Neural progenitor cell (in vitro differentiated cells): ENCODE measurements around the gene ABCC8. TPM values are rescaled to one million over a fixed set of nuclear protein-coding genes. Genes with fewer than 3 reads are reported as not detected.
A peak's percentile ranks its signal among the peaks of the same experiment; 100 is the strongest.

Experiments
- DNase-seq: peaks from one replicate; pipeline ENCODE4 v3.0.0-alpha.2; 2016; ENCODE audit warnings: low spot score
- H2AFZ ChIP-seq: fragments of 200-600 bp; sonication (generic); replicated peaks from 2 replicates; pipeline ENCODE4 v1.6.1; 2016; ENCODE audit warnings: antibody characterized with exemption
- H3F3A ChIP-seq: fragments of 200-600 bp; sonication (generic); 2 replicates; pipeline ENCODE4 v1.6.1; 2016; ENCODE audit warnings: antibody characterized with exemption, low read depth
- H3K27ac ChIP-seq: fragments of 200-600 bp; sonication (generic); 2 replicates; pipeline ENCODE4 v1.5.1; 2016; ENCODE audit warnings: mild to moderate bottlenecking
- H3K27me3 ChIP-seq: fragments of 200-600 bp; sonication (generic); 2 replicates; pipeline ENCODE4 v1.6.1; 2016; ENCODE audit warnings: mild to moderate bottlenecking, moderate library complexity
- H3K36me3 ChIP-seq: fragments of 200-600 bp; sonication (generic); 2 replicates; pipeline ENCODE4 v1.5.1; 2016
- H3K4me1 ChIP-seq: fragments of 200-600 bp; sonication (generic); 2 replicates; pipeline ENCODE4 v1.6.1; 2016; ENCODE audit warnings: mixed run types
- H3K4me2 ChIP-seq: fragments of 200-600 bp; sonication (generic); 2 replicates; pipeline ENCODE4 v1.6.1; 2016
- H3K4me3 ChIP-seq: fragments of 200-600 bp; sonication (generic); 2 replicates; pipeline ENCODE4 v1.5.1; 2016
- H3K79me2 ChIP-seq: fragments of 200-600 bp; sonication (generic); 2 replicates; pipeline ENCODE4 v1.6.1; 2016; ENCODE audit warnings: low read depth
- H3K9ac ChIP-seq: fragments of 200-600 bp; sonication (generic); 2 replicates; pipeline ENCODE4 v1.6.1; 2016
- H3K9me3 ChIP-seq: fragments of 200-600 bp; sonication (generic); 2 replicates; pipeline ENCODE4 v1.5.1; 2016; ENCODE audit warnings: low read depth
- H4K20me1 ChIP-seq: fragments of 200-600 bp; sonication (generic); 2 replicates; pipeline ENCODE4 v1.6.1; 2016; ENCODE audit warnings: low read depth
- H3K27ac Mint-ChIP-seq: 3 replicates; pipeline ENCODE4 v1.8.0; 2021; ENCODE audit warnings: mixed read lengths
- H3K27me3 Mint-ChIP-seq: 2 replicates; pipeline ENCODE4 v1.8.0; 2022; ENCODE audit warnings: low read depth, mild to moderate bottlenecking, inconsistent platforms, moderate library complexity, mixed read lengths; ENCODE audit not compliant: insufficient read depth
- H3K36me3 Mint-ChIP-seq: 3 replicates; pipeline ENCODE4 v1.8.0; 2021; ENCODE audit warnings: mixed read lengths
- H3K4me1 Mint-ChIP-seq: 3 replicates; pipeline ENCODE4 v1.8.0; 2021; ENCODE audit warnings: mixed read lengths
- H3K4me3 Mint-ChIP-seq: 3 replicates; pipeline ENCODE4 v1.8.0; 2021; ENCODE audit warnings: mild to moderate bottlenecking, moderate library complexity, mixed read lengths
- H3K9me3 Mint-ChIP-seq: 3 replicates; pipeline ENCODE4 v1.8.0; 2020; ENCODE audit warnings: mixed read lengths
- EZH2 ChIP-seq: fragments of 200-600 bp; sonication (generic); IDR thresholded peaks from 2 replicates; pipeline ENCODE4 v1.6.1; 2017; ENCODE audit warnings: antibody characterized with exemption, mild to moderate bottlenecking, moderate library complexity
- EZH2phosphoT487 ChIP-seq: fragments of 200-600 bp; sonication (generic); IDR thresholded peaks from 2 replicates; pipeline ENCODE4 v1.6.1; 2017; ENCODE audit warnings: antibody characterized with exemption
- total RNA-seq: library from RNA; depleted of rRNA; stranded (reverse); fragments of >200 nt; gene quantifications from 2 replicates; pipeline ENCODE4 v1.2.3, GENCODE V29; 2015; ENCODE audit warnings: low replicate concordance
- TF ChIP-seq, protein P1 (sequence below): fragments of 200-600 bp; sonication (generic); IDR thresholded peaks from 2 replicates; pipeline ENCODE4 v1.5.1; 2017; ENCODE audit warnings: antibody characterized with exemption, mild to moderate bottlenecking

ABCC8 gene
- total RNA-seq, 1 donor from 2014 or later: 0.32 TPM

DNA sequence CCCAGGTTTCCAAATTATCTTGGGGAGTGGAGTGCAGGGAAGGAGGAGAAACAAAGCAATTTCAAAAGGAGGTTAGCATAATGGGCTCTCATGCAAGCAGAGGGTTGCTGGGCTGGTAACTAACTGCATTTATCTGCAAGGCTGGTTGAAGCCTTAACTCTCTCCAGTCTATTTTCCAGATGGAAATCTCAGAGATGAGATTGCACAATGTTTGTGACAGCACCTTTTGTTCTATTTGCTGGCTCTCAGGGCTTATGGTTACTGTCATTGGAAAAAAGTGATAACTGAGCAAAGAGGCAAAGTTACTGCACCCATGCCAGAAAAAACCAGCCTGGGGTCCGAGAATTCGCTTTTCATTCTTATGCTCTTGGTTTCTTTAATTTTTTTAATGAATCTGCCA is 33.2 kb downstream of the ABCC8 start:
- Histone ChIP-seq H3K79me2 (no peaks in the 10 kb centered on the region), H2AFZ (no peak overlapping the region), H3K27me3 (peaks cover 14% of the 10 kb centered on the region), H3K4me3 (no peak overlapping the region), H4K20me1 (no peaks in the 10 kb centered on the region), H3F3A (no peaks in the 10 kb centered on the region), H3K36me3 (no peaks in the 10 kb centered on the region), H3K9me3 (no peaks in the 10 kb centered on the region), H3K4me2 (peak overlapping the region; percentile 4), H3K27ac (no peak overlapping the region), H3K4me1 (peaks cover 9% of the 10 kb centered on the region), H3K9ac (no peak overlapping the region)
- H3K4me3 Mint-ChIP-seq: no peak overlapping the region
- no peaks in the 10 kb centered on the region for H3K9me3 Mint-ChIP-seq
- TF ChIP-seq EZH2 (no peak), EZH2phosphoT487 (no peak)
- TF ChIP-seq, protein P1, sequence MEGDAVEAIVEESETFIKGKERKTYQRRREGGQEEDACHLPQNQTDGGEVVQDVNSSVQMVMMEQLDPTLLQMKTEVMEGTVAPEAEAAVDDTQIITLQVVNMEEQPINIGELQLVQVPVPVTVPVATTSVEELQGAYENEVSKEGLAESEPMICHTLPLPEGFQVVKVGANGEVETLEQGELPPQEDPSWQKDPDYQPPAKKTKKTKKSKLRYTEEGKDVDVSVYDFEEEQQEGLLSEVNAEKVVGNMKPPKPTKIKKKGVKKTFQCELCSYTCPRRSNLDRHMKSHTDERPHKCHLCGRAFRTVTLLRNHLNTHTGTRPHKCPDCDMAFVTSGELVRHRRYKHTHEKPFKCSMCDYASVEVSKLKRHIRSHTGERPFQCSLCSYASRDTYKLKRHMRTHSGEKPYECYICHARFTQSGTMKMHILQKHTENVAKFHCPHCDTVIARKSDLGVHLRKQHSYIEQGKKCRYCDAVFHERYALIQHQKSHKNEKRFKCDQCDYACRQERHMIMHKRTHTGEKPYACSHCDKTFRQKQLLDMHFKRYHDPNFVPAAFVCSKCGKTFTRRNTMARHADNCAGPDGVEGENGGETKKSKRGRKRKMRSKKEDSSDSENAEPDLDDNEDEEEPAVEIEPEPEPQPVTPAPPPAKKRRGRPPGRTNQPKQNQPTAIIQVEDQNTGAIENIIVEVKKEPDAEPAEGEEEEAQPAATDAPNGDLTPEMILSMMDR: no peak
- no peak for DNase-seq
- peaks cover 9% of the 10 kb centered on the region for H3K4me1 Mint-ChIP-seq
- peaks cover 6% of the 10 kb centered on the region for H3K27me3 Mint-ChIP-seq
- no peak overlapping the region for H3K27ac Mint-ChIP-seq
- H3K36me3 Mint-ChIP-seq: no peaks in the 10 kb centered on the region

DNA sequence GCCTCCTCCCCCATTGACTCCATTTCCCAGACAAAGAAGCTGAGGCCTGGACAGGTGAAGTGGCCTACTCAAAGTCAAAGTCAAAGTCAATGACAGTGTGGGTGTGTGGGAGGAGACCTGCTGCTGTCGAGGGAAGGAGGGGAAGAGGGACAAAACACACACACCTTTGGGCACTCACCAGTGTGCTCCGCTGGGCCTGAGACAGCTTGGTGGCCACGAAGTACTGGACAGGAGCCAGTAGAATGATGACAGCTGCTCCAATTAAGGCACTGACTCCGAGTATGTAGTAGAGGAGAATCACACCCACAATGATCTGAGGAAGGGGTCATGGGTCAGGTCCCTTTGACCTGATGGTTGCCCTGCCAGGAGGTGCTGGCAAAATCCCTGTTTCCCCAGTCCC is 33.6 kb downstream of the ABCC8 start:
- H3K27me3 Mint-ChIP-seq: peaks cover 6% of the 10 kb centered on the region
- no peaks in the 10 kb centered on the region for H3K79me2 ChIP-seq

DNA sequence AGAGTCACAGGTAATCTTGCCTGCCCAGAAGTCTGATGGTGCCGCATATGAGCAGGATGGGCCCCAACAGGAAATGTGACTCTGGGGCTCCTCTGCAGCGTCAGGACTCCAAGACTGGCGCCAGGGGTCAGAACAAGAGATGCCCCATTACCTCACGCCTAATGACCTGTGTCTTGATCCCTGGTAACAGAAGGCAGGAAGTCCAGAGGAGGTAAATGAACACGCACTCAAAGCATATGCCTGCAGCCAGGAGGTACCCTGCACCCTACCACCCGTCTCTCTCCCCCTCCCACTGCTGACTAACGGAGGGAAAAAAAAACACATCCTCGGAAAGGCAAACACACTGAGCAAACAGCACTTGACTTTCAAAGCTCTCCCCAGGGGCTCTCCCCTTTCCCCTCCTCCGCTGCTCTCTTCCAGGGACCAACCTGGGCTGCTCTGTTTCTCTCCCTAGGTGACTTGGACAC is 37.3 kb downstream of the ABCC8 start:
- DNase-seq: no peak
- Histone ChIP-seq H3K36me3 (no peaks in the 10 kb centered on the region), H3K4me2 (no peak overlapping the region), H3K27ac (no peak overlapping the region), H3K27me3 (peaks cover 14% of the 10 kb centered on the region), H3F3A (no peaks in the 10 kb centered on the region), H2AFZ (no peak overlapping the region), H3K9me3 (no peaks in the 10 kb centered on the region), H3K4me3 (no peak overlapping the region), H3K9ac (no peak overlapping the region), H3K4me1 (peaks cover 22% of the 10 kb centered on the region), H3K79me2 (no peaks in the 10 kb centered on the region), H4K20me1 (no peaks in the 10 kb centered on the region)
- Mint-ChIP-seq H3K36me3 (peaks cover 1% of the 10 kb centered on the region), H3K4me3 (no peak overlapping the region), H3K27ac (peak overlapping the region; percentile 46), H3K4me1 (peaks cover 19% of the 10 kb centered on the region), H3K9me3 (no peaks in the 10 kb centered on the region), H3K27me3 (peaks cover 12% of the 10 kb centered on the region)
- TF ChIP-seq, protein P1: no peak
- TF ChIP-seq EZH2phosphoT487 (no peak), EZH2 (no peak)

More for the DNA sequence above, 33.6 kb downstream of the ABCC8 start:
- H3F3A ChIP-seq: no peaks in the 10 kb centered on the region
- Mint-ChIP-seq H3K4me3 (no peak overlapping the region), H3K27ac (no peak overlapping the region), H3K9me3 (no peaks in the 10 kb centered on the region), H3K4me1 (peaks cover 9% of the 10 kb centered on the region), H3K36me3 (no peaks in the 10 kb centered on the region)
- H3K9me3 ChIP-seq: no peaks in the 10 kb centered on the region
- H2AFZ ChIP-seq: no peak overlapping the region
- H3K27ac ChIP-seq: no peak overlapping the region
- H3K4me1 ChIP-seq: peaks cover 9% of the 10 kb centered on the region
- H3K27me3 ChIP-seq: peaks cover 14% of the 10 kb centered on the region
- DNase-seq: no peak
- H3K4me2 ChIP-seq: no peak overlapping the region
- no peak overlapping the region for H3K4me3 ChIP-seq
- TF ChIP-seq, protein P1: no peak
- TF ChIP-seq EZH2: no peak
- TF ChIP-seq EZH2phosphoT487: no peak
- no peaks in the 10 kb centered on the region for H3K36me3 ChIP-seq
- no peaks in the 10 kb centered on the region for H4K20me1 ChIP-seq
- H3K9ac ChIP-seq: no peak overlapping the region
